Right forelimb (tissue), 1 donor: ENCODE results near the gene BTBD9.

Source experiments
- DNase-seq: peaks from one replicate; pipeline ENCODE4 v3.0.0-alpha.2; 2018

The BTBD9 gene

DNA sequence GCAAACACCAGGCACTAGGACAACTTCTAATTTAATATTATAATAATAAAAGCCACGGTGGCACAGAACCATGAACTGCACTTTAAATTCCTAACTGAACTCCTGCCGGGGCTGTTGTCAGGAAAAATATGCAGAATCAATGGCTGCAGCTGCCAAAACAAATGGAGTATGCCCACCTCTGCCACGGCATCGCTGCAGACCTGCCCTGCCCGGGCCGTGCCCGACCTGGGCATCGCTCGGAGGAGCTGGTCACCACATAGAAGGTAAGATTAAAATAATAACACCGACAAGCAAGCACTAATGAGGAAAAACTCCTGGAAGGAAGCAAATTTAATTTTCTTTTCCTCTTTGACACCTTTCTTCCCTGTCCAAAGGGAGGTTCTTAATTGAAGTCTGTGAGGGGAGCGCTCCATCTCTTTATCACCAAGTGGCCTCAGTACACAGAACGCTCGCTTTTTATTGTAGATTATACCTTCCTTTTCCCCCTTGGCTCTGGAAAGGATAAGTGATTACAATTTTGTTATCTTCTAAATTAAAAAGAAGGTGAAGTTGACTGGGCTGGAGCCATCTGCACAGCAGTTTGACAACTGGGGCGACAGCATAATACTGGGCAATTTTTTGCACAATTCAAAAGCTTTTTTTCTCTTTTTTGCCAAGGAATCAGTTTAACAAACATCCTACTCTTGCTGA is 468.9 kb downstream of the BTBD9 start:
- DNase-seq: no peak

DNA sequence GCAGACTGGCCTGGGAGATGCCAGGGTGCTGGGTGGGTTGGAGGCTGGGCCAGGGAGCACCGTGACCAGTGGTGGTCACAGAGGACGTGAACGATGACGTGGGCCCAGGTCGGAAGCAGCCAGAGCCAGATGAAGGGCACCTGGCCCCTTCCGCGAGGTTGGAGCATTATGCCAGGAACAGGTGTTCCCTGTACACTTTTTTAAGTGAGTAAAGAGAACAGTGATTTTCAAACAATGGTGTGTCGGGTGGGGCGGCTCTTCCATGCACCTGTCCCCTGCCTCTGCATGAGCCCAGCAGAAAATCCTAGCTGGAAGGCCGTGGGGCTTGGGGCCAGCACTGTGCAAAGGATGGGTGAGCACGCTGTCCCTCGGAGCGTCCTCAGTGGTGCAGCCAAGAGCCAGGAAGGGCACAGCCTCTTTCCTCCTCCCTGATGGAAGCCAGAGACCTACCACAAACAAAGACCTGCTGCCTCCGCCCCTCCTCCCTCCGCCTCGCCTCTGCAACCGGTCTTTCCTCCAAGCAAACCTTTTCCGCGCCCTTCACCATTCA is 469.7 kb downstream of the BTBD9 start:
- no peak for DNase-seq

DNA sequence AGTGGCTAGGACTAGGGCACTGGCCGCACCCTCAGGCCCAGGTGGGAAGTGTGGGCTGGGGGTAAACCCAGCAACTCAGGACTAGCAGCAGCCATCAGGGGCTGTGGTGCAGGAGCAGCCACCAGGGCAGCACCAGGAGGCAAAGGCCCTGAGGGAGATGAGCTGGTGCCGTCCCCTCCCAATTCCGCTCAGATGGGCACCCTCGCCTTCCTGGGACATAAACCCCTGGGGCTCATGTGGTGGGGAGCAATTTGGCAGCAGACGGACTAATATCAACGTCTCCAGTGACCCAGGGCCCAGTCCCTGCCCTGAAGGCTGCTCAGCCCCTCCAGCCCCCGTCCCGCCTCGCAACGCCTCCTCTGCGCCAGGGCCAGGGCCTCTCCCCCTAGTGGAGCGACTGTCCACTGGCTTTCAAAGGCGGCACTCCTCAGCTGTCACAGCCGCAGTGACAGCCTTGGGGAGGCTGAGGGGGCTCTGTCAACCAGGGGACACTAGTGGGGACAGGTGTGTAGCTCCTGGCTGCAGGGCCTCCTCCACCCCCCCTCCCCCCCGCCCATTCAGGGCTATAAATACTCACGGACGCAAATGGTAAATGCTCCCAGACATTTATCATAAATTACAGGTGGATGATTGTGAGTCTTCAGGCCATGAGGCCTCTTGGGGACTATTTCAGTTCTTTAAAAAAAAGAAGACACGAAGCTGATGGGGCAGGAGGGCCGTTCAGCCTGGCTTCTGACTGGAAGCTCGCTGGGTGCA is 470.3 kb downstream of the BTBD9 start:
- DNase-seq: no peak

DNA sequence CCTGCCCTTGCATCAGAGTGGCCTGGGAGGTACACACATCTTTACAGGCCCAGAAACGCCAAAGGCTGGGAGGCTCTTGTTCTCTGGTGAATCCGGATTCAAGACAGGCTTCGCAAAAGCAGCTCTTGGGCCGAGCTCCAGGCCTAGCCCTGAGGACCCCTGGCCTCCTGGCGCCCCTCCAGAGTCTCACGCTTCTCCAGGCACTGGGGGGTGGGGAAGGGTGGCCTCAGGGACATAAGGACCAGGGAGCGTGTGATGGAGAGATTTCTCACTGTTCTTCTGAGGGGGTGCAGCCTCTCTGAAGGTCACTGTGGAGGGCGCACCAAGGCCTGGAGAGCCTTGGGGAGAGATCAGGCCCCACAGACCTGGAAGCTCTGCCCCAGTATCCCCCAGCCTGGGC is 471.0 kb downstream of the BTBD9 start:
- no peak for DNase-seq

DNA sequence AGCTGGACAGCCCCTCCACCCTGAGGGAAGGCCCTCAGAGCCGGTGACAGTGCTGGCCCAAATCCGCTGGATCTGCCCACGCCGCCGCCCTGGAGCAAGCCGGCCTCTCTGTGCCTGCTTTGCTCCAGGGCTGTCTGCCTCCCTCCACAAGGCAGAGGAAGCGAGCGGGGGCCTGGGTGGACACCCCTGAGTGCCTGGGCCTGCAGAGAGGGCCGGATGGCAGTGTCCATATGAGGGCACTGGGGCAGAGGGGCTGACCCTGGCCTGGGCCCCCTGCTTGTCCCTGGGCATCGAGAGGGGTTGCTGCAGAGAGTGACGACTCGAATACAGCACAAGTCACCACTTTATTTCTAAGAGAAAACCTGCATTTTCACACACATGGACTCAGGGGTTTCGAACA is 471.6 kb downstream of the BTBD9 start:
- DNase-seq: no peak

DNA sequence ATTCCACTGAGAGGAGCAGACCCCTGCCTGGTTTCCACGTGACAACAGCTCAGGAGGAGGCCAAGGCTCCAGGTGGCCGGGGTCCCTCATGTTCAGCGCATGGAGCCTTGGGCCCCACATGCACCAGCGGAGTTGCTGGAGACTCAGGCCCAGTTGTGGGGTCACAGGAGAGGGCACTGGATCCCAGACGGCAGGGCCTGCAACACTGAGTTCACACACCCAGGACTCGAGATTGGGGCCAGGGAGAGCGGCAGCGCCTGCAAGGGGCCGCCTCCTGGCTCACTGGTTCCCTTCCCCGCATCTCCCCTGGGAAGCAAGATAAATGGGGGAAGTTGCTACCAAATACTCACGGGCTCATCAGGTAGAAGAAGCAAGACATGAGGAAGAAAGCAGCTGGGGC is 472.1 kb downstream of the BTBD9 start:
- no peak for DNase-seq

DNA sequence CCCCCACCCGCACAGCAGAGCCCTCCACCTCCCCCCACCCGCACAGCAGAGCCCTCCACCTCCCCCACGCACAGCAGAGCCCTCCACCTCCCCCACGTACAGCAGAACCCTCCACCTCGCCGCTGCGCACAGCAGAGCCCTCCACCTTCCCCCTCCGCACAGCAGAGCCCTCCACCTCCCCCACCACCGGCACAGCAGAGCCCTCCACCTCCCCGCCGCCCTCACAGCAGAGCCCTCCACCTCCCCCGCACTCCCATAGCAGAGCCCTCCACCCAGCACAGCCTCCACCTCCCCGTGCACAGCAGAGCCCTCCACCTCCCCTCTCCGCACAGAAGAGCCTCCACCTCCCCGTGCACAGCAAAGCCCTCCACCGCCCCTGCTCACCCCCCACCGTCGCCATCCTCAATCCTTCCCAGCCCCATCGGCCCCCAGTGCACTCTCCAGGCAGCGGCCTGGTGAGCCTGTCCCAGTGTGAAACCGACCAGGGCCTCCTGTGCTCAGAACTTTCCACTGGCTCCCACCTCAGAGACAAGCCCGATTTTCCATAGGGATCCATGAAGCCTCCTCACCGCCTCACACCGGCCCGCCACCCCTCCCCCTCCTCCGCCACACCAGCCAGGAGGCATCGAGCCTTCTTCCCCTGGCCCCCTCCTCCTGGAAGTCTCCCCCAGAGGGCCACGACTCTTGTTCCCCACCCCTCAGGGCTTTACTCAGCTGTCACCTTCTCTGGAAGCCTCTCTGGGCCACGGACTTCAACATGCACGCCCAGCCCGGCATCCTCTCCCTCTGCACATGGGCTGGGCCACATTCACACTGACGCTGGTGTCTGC is 473.1 kb downstream of the BTBD9 start:
- DNase-seq: no peak

DNA sequence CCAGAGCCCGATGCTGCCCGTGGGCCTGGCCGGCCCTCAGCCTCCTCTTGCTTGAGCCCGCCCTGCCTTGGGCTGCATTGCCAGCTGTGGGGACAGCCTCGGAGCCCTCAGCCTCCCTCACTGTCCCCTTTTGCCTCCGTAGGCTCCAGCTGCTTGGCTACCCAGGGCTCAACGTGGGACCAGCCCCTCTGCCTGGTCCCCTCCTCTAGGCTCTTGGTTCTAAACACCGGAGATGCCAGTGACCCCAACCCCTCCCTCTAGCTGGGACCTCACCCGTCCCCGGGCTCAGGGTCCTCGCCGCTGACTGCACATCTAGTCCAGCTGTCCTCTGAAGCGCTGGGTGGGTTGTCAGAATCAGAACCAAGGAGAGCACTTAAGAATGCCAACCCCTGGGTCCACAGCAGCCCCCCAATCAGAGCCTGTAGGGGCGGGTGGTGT is 475.0 kb downstream of the BTBD9 start:
- DNase-seq: no peak

DNA sequence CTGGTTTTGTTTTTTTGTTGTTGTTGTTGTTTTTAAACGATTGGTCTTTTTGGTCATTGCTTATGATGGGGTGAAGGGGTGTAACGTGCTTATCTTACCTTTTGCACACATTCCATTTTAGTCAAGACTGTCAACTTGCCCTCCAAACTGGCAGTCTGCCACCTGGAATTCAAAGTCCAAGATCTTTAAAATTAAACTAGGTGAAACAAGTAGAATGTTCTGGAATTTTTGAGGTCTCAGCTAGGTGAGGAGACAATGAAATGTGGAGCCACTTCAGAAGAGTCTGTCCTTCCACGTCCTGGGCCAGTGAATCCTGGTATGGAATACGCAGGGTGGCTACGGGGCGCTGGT is 475.6 kb downstream of the BTBD9 start:
- no peak for DNase-seq

DNA sequence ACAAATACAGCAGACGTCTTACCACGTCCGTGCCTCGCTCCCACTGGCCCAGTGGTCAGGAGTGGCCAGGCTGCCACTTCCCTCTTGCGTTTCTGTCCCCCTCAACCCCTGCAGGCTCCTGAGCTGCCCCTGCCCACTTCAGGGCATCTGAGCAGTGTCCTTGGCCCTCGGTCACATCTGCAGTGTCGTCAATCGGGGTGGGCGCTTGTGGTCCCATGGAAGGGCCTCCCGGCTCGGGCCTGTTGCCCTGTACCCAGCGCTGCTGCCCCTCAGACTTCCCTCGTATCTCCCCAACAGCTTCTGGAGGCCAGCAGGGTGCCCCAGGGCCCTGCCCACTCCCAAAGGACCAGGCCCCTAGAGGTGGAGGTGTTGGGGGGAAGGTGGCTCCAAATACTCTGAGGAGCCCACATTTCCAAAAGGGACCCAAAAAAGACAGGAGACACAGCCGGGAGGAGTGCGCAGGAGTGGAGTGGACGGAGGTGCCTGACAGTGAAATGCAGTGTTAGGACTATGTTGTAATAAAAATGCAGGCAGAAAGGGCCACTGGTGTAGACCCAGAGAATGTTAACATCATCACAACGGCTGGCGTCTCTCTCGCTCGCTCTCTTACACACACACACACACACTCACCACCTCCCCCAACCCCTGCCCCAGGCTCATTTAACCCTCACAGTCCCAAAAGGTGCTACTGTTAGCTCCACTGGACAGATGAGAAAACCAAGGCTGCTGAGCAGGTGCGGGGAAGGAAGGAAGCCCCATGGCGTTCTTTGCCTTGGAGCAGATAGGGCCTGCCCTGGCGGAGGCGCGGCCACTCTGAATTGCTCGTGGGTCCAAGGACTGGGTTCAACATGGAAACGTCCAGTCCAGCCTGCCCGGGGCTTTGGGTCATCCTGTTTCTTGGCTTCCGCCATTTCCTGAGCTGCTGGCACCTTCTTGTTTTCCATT is 476.3 kb downstream of the BTBD9 start:
- DNase-seq: no peak

DNA sequence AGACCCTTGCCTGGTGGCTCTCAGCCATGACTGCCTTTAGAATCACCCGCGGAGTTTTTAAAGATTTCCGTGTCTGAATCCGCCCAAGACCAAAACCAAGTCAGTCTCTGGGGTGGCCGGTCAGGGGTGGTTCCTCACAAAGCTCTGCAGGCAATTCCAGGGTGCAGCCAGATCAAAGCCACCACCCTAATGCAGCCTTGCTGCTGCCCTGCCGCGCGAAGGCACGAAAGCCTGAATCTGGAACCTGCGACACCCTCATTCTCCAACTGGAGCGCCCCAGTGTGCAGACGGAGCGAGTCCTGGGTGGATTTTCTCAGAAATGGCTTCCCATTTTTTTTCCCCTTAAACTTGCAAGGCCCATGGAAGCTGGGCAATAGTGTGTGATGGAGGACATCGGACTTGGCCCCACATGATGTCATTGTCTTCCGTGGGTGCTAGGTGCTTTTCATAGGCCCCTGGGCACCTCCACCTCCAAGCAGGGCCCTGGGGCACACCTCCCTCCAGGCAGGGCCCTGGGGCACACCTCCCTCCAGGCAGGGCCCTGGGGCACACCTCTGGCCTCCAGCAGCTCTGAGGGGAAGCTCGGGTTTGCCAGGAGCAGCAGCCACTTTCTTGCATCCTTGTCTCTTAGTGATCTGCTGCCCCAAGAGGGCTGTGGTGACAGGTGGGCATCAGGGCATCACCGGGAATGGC is 477.1 kb downstream of the BTBD9 start:
- DNase-seq: no peak

DNA sequence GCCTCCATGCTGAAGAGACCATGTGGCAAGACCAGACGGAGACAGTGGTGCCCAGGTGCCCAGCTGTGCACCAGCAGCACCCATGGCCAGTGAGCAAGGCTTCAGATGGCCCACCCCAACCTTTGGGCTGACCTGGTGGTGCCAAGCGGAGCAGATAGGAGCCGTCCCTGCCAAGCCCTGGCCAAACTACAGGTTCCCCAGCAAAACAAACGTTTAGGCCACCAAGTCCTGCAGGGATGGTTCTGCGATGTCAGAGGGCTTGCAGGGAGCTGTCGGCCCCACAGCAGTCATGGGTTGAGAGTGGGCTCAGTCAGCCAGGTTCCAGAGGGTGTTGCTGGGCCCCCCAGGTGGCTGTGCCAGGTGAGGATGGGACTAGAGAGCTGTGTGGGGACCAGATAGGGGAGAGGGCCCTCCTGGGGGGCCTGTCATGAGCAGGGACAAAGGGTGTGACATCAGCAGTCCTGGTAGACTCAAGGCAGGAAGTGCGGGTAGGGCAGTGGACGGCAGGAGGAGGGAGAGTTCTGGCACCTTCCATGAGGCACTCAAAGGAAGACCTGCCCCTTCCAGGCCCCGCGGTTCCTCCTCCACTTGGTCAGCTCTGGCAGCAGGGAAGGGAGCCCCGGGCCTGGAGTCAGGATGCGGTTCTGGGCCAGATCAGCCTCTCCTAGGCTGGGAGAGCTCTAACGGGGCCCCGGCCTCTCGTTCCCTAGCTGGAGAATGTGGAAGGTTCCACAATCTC is 477.8 kb downstream of the BTBD9 start:
- no peak for DNase-seq

DNA sequence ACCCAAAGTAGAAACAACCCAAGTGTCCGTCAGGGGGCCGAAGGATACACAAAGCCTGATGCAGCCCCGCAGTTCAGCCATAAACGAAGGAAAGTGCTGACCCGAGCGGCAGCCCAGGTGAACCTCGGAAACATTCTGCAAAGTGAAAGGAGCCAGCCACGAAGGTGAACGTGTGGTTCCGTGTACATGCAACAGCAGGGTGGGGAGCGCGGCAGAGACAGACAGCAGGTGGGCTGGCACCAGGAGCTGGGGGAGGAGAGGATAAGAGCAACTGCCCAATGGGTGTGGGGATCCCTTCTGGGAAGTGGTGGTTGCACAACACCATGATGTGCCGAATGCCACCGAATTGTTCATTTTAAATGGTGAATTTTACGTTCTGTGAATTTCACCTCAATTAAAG is 478.4 kb downstream of the BTBD9 start:
- no peak for DNase-seq

DNA sequence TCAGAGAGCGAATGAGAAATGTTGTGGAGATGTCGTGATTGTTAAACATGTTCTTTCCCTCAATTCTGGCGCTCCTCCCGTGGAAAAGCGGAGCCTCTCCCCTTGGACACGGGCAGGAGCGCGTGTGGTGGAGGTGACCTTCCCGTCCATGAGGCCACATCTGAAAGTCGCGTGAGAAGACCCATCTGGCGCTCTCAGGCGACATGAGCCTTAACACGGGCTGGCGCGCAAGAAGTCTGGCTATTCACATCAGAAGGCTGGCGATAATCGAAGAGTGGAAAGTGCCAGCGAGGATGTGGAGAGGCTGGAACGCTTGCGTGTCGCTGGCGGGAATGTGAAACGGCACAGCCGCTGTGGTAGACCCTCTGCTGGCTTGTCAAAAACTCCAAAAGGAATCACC is 478.9 kb downstream of the BTBD9 start:
- no peak for DNase-seq

DNA sequence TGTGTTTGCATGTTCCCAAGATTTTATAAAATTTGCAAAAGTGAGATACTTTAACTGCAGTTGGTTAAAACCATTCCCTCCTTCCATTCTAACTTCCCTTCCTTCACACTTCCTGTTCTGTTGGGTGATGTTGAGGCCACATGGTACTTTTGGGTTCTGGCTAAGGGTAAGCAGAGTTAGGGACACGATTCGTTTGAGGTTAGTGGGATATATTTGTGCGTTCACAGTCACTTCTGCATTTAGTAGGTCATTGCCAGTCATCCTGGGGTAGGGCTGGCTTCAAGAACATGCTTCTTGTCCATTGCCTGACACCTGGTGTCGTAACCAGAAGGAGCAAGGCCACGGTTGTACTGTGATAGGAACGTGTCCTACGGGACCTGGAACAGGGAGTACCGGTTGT is 480.1 kb downstream of the BTBD9 start:
- no peak for DNase-seq

DNA sequence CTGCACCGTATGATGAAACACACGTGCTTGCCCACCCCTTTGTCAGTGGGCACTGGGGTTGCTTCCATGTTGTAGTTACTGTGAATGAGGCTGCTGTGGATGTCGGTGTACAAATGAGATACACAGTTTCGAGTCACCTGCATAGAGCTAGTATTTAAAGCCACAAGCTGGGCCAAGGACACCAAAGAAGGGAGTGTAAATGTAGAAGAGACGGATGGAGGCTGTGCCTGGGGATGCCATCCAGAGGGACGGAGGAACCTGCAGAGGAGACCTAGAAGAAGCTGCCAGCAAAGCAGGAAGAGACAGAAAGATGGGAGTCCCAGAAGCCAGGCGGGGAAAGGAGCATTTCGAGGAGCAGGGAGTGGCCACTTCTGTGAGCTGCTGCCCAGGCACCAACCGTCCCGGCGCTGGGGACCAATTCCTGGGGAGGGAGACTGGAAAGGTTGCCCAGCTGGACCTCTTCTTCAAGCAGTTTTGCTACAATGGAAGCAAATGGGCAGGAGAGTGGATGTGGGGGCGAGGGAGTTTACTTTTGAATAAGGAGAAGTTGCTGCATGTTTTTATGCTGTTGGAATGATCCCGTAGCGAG is 480.9 kb downstream of the BTBD9 start:
- DNase-seq: no peak

DNA sequence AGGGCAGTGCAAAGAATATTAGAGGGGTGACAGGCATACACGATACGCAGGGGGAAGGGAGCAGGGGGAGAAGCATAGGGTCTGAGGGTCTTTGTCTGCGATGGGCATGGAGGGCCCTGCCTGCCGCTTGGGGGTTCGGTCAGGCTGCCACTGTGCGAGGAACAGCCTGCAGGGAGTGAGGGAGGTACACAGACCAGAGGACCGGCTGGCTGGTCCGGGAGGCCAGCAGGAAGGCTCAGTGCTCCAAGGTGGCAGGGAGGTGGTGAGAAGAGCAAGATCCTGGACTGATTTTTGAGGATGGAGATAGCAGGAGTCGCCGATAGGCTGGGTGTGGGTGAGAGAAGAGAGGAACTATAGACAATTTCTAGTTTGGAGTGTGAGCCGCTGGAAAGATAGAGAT is 481.8 kb downstream of the BTBD9 start:
- no peak for DNase-seq

DNA sequence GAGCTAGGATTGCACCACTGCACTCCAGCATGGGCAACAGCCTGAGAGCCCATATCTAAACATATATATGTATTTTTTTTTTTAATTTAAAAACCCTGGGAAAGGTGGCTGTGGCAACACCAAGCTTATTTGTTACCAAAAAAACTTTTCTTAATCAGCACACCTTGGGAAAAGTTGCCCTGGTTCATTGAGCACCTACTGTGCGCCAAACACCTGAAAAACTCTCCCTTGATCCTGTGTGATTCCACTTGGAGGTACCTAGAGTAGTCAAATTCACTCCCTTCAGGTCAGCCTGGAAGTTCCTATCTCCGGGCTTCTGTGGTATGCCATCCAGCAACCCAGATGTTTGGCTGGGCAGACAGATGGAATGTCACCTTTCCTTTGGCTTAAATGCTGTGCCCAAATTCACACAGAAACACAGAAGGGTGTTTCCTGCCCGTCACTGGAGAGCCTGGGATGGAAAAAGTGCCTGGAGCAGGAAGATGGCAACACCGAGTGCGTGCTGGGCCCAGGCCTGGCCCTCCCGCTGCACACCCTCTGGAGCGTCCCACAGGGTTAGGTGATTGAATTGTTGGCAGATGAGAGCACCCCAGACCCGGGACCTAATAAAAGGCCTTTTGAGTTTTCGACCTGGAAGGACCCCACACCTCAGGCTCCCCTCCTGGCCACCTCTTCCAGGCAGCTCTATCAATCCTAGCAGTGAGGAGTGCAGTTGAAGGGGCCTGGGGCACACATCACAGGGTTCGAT is 482.7 kb downstream of the BTBD9 start:
- no peak for DNase-seq

DNA sequence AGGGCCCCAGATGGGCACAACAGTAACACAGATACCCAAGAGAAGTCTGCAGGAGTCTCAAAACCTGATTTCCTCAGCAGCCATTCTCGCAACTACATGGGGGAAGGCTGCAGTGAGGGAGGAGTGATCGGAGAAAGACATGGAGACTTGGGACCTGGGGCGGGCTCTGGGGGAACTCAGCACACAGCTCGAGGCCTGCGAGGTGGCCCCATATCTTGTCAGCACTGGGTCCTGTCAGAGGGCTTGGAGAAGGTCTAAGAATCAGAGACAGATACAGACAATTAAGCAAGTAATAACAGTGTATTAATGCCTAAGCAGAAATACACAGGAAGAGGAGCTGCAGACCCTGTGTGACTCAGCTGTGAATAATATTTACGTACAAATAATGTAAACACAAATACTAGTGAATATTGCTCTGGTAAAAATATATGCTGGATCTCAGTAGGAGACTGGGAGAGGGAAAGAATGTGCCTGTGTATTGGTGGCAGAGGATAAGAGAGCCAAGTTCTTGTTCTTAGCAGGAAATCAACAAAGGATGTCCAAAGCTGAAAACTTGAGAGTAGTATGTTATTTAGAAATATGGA is 484.0 kb downstream of the BTBD9 start:
- DNase-seq: no peak
